Activated CD8-positive, alpha-beta memory T cell treated with anti-CD3 and anti-CD28 coated beads, Interleukin-2, amount 50 U/mL, for 1 hour (primary cell): ENCODE data around the gene B3GNT9.

Experiments used
- DNase-seq: peaks from one replicate; pipeline ENCODE4 v3.0.0-alpha.2; 2020; ENCODE audit errors: extremely low read depth

B3GNT9 gene

GRCh38 chr16:67112591-67113399 is 38.0 kb downstream of the B3GNT9 start:
- DNase-seq, result no peak

DNA sequence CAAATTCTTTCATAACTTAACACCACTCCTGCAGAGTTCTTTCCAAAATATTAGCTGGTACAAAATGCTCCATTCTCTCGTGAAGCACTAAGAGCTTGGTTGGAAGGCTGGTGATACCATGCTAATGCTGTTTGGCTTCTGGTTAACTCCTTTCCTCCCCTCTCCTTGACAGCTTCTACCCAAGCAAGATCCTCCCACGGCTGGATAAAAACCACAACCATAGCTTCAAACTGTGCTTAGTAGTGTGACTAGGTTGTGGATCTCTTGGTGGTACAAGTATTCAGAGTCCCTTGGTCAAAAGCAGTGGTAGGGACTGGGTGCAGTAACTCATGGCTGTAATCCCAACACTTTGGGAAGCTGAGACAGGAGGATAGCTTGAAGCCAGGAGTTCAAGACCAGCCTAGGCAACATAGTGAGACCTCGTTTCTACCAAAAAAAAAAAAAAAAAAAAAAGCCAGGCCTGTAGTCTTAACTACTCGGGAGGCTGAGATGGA is 38.8 kb downstream of the B3GNT9 start:
- DNase-seq, result no peak

DNA sequence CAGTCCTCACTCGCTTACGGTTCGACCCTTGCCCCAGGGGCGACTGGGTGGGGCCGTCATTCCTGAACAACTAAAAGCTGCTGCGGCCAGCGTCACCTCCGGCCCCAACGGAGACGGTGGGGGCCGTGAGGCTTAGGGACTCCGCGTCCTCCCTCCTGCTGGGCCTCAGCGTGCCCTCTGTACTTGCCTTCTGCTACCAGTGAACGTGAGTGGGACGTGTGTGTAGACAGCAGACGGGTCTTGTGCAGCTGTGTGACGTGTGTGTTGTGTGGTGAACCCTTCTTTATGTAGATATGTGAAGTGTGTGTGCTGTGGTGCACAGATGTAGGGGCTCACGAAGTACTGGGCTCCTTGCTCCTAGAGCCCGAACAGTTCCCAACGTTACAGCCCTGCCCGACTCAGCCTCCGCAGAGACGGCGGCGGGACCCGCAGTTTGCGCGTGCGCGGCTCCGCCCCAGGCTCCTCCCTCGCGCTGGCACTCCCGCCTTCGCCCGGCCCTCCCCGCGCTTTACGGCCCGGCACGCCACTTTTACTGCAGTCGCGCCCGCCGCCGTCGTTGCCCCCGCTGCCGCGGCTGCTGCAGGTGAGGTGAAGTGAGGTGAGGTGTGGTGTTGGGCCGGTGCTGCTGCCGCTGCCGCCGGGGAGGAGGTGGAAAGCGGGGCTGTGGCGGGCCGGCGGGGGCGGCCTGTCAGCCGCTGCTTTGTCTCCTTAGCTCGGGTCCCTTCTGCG is 41.2 kb downstream of the B3GNT9 start, which contains the start of gene PHAF1:
Gene PHAF1, plus strand, starts transcription at position 535 of the 729 bp plus-strand sequence. CDS start 235 bp downstream, outside the sequence.
- DNase-seq, result peak; percentile 61

DNA sequence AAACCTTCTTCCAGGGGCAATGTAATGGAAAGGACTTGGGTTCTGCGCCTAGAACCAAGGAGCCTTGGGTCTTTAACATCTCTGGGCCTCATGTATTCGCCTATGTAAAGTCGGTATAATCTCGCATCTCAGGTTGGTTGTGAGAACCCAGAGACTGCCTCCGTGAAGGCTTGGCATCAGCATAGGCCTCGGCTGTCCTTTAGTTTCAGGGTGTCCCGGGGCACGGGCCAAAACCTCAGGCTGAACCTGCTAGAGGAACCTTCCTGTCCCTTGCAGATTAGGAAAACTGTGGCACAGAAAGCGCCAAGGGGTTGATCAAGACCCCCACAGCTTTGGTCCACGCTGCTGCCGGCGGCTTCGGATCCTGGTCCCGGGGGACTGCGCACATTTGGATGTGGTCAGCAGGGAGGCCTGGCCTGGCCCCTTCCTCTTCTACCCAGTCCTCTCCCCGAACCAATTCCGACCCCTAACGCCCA is 41.8 kb downstream of the B3GNT9 start:
- DNase-seq, result no peak

DNA sequence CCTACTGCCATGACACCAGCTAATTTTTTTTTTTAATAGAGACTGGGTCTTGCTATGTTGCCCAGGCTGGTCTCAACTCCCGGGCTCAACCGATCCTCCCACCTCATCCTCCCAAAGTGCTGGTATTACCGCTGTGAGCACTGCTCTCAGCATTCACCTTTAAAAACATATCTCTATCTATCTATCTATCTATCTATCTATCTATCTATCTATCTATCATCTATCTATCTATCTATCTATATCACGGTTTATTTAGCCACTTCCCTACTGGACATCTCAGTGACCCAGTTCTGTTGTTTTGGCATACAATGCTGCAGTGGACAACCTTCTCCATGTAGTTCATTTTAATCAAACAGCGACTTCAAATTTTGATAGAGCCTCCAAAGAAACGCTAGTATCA is 42.3 kb downstream of the B3GNT9 start:
- no peak for DNase-seq

GRCh38 chr16:67105881-67106280 is 44.9 kb downstream of the B3GNT9 start:
- DNase-seq, result no peak

DNA sequence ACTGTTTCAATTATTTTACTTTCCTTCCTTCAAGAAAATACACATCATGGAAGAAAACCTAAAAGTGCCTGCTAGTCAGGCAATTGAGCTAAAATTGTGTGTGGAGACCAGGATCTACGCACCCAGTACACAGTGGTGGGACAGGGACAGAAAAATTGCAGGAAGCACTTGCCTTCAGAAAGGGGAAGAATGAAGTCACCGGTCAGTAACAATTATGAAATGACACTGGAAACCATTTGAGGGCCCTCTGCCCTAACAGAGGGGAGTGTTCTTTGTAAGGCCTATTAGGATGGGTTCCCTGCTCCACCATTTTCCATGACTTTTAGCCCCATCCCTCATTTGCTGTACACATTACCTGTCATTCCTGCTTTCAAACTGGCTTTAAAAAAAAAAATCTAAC is 45.6 kb downstream of the B3GNT9 start:
- DNase-seq, result no peak

GRCh38 chr16:67104845-67105244 is 46.0 kb downstream of the B3GNT9 start:
- DNase-seq, result no peak

- DNase-seq, result no peak
Measured at GRCh38 chr16:67104061-67104460, 46.7 kb downstream of the B3GNT9 start.

DNA sequence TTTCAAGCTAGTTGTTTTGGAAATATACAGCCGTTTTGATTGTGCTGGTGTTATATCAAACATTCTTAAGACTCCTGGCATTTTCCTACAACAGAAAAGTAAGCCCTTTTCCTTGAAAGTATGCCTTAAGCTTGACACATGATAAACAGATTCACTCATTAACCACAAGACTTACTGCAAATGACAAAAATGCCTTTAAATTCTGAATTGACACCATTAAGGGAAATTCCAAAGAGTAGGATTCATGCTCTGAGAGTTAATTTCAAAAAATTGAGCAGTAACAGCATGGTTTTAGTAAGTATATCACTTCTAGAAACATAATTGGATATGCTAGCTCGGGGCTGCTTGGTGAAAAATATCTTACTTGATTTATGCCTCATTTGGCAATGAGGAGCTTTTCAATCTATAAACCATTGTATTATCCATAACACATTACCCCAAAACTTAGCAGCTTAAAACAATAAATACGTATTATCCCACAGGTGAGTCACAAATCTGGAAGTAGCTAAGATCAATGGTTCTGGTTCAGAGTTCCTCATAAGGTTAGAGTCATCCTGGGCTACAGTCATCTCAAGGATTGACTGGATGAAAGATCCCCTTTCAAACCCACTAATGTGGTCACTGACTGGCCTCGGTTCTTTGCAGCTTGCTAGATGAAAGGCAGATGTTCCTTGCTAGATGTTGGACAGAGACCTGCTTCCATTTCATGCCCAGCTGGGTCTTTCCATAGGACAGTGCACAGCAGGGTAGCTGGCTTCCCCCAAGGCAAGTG is 49.3 kb downstream of the B3GNT9 start:
- DNase-seq, result no peak

- no peak for DNase-seq
Measured at GRCh38 chr16:67100569-67101310, 50.1 kb downstream of the B3GNT9 start.

- DNase-seq, result no peak
Measured at GRCh38 chr16:67098599-67098998, 52.2 kb downstream of the B3GNT9 start.
